Small intestine (tissue), 7 donors: ENCODE results near the gene PRRC1. TPM values are rescaled to one million over a fixed set of nuclear protein-coding genes. Genes with fewer than 3 reads are reported as not detected.

Experiments used
- DNase-seq, 2 donors: peaks; one replicate each; pipeline versions ENCODE4 v3.0.0 to v3.0.0-alpha.2; 2013
- FAIRE-seq: peaks from 2 replicates; lab custom pipeline; 2012; peaks lifted over from hg19 to GRCh38; lab: Jason Lieb, UNC
- H3K27ac ChIP-seq, 3 donors: one replicate each; pipeline ENCODE4 v1.5.1; 2013; ENCODE audit warnings: low read length in 2 of 3, mild to moderate bottlenecking in 2 of 3, control low read depth in 1 of 3, inconsistent platforms in 1 of 3, low read depth in 1 of 3, moderate library complexity in 1 of 3
- H3K27me3 ChIP-seq, 3 donors: one replicate each; pipeline ENCODE4 v1.6.1; 2013; ENCODE audit warnings: low read length in 3 of 3, inconsistent platforms in 1 of 3; ENCODE audit not compliant: control insufficient read depth in 3 of 3, insufficient read depth in 3 of 3
- H3K36me3 ChIP-seq, 3 donors: one replicate each; pipeline ENCODE4 v1.6.1; 2013; ENCODE audit warnings: low read length in 3 of 3, inconsistent platforms in 1 of 3, low read depth in 1 of 3, mild to moderate bottlenecking in 1 of 3, moderate library complexity in 1 of 3; ENCODE audit not compliant: control insufficient read depth in 3 of 3, insufficient read depth in 2 of 3
- H3K4me1 ChIP-seq, 3 donors: one replicate each; pipeline ENCODE4 v1.6.1; 2013; ENCODE audit warnings: low read length in 2 of 3, inconsistent platforms in 1 of 3, low read depth in 1 of 3, mild to moderate bottlenecking in 1 of 3, moderate library complexity in 1 of 3; ENCODE audit not compliant: control insufficient read depth in 3 of 3, insufficient read depth in 2 of 3
- H3K4me3 ChIP-seq, 3 donors: one replicate each; pipeline ENCODE4 v1.5.1; 2013; ENCODE audit warnings: low read length in 3 of 3, control low read depth in 1 of 3, inconsistent platforms in 1 of 3, low read depth in 1 of 3, mild to moderate bottlenecking in 1 of 3, moderate library complexity in 1 of 3
- H3K9me3 ChIP-seq, 2 donors: one replicate each; pipeline ENCODE4 v1.6.1; 2013; ENCODE audit warnings: low read depth in 1 of 2, low read length in 1 of 2; ENCODE audit not compliant: control insufficient read depth in 2 of 2, insufficient read depth in 1 of 2
- WGBS, 3 donors: extraction: QIAGEN DNeasy Blood & Tissue Kit; methylation state at CpG; one replicate each; pipeline ENCODE4 v1.1.7; 2013; 5-methylcytosine and 5-hydroxymethylcytosine counted together
- polyA plus RNA-seq, 4 donors: library from polyadenylated mRNA; stranded (reverse) in 3 of 4; unstranded in 1 of 4; fragments of 200-250 nt in 3 of 4; fragments of 120-200 nt in 1 of 4; gene quantifications; one replicate each; pipeline versions ENCODE4 v1.2.1 to v1.2.3, GENCODE V29; 2013
- donor health status: healthy with polysubstance abuse.
- donor health status: control.
- donor health status: control.
- donor health status: Bipolar disorder and iron deficiency.
- donor health status: healthy.

Gene PRRC1
- polyA plus RNA-seq, 4 donors, result 24.6 to 76.0 (median 41.1) TPM

DNA sequence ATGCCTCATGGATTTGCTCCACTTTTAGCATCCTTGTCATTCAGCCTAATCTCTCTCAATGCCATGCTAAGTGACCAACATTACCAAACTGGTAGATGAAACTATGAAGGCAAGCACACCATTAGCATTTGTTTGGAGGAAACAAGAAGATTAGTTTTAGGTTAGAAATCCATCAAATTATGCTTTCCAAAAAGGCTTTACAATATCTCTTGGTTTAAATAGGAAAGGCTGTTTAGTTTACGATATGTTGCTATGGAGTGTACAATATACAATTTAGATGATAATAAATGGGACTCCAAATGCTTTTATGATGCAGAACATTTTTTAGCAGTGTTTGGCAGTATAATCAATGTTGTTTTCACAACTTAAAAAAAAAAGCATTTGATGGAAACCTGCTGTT, 83.7 kb downstream of the PRRC1 start:
- no peaks in the 10 kb centered on the region for H3K36me3 ChIP-seq
- no peak overlapping the region for H3K4me3 ChIP-seq
- 79 to 93% (median 85%) methylated on average over 1 of the region's 1 CpG for WGBS, 3 donors
- H3K27me3 ChIP-seq, result no peaks in the 10 kb centered on the region
- no peak overlapping the region for H3K27ac ChIP-seq
- no peaks in the 10 kb centered on the region for H3K9me3 ChIP-seq
- FAIRE-seq, result no peak
- no peak for DNase-seq
- H3K4me1 ChIP-seq, result no peaks in the 10 kb centered on the region

DNA sequence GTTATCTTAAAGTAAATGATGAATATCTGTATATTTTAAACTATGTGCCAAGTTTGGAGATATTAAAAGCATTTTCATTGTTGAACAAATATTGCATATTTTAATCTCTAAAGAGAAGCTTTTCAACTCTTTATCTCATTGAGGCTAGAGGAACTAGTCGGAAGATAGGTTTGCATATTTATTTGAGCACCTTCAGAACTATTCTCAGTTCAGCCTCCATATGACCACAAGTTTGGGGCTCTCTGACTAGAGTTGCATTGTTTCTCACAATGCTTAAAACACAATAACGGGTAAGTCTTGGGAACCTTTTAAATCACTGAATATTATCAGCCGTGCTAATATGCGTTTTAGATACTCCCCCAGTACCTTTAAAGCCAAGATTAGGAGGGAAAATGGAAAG, 84.2 kb downstream of the PRRC1 start:
- Histone ChIP-seq H3K27me3 (no peaks in the 10 kb centered on the region), H3K36me3 (no peaks in the 10 kb centered on the region), H3K4me1 (no peaks in the 10 kb centered on the region), H3K27ac (no peak overlapping the region), H3K4me3 (no peak overlapping the region), H3K9me3 (no peaks in the 10 kb centered on the region)
- FAIRE-seq (no peak), DNase-seq (no peak)
- WGBS, 3 donors, result 82 to 88% (median 87%) methylated on average over 4 of the region's 4 CpGs

- no peak for FAIRE-seq
Measured at GRCh38 chr5:127602481-127602880, 85.0 kb downstream of the PRRC1 start.

DNA sequence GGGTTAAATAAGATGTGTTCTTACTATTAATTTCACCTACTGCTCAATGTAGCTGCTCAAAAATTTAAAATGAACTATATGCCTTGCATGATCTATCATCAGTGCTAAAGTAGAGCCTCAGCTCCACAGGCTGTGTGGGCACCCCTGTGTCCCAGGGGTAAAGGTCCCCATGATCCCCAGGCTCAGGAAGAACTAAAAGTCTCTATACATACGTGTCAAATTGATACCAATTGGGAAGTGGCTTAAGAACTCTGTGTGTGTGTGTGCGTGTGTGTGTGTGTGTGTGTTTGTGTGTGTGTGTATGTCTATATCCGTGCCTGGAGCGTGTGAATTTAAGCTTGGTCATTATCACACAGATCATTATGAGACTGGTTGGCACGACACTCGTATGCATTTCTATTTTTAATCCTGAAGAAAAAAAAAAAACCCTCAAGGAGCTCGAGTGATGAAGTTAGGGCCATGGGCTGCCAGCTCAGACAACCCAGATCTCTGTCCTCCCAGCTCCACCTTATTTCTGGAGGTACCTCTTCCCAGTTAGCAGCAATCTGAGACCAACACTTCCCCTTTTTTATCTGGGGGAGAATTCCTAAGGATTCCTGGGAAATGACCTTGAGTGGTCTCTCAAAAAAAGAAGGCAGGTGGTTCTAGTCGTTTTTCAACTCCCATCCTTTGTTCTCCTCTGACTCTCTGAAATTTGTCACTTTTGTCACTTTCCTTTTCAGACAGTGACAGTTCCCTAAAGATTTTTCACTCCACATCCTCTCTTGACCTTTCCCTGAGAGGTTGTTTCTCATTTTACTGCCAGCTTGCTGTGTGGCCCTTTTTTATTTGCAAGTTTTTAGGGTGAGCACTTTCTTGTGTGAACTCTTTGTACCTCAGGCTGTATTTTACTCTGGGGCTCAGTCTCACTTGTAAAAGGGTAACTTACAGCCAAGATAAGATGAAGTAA, 85.7 kb downstream of the PRRC1 start:
- Histone ChIP-seq H3K36me3 (no peaks in the 10 kb centered on the region), H3K9me3 (no peaks in the 10 kb centered on the region), H3K4me1 (no peaks in the 10 kb centered on the region), H3K27me3 (no peaks in the 10 kb centered on the region), H3K4me3 (no peak overlapping the region), H3K27ac (no peak overlapping the region)
- FAIRE-seq, result no peak
- no peak for DNase-seq
- 39 to 48% (median 45%) methylated on average over 8 of the region's 8 CpGs for WGBS, 3 donors

More at GRCh38 chr5:127602481-127602880, 85.0 kb downstream of the PRRC1 start:
- no peaks in the 10 kb centered on the region for H3K36me3 ChIP-seq
- H3K4me3 ChIP-seq, result no peak overlapping the region
- WGBS, 3 donors, result 97 to 100% (median 98%) methylated on average over 3 of the region's 3 CpGs
- no peaks in the 10 kb centered on the region for H3K4me1 ChIP-seq
- H3K9me3 ChIP-seq, result no peaks in the 10 kb centered on the region
- no peak overlapping the region for H3K27ac ChIP-seq
- DNase-seq, result no peak
- no peaks in the 10 kb centered on the region for H3K27me3 ChIP-seq

Other genes with a start within 250 kb of the PRRC1 start
- gene MEGF10, start 226.8 kb upstream of the PRRC1 start, polyA plus RNA-seq, result under 1 TPM in 2 of 4 donors, not detected in 2; 0.31 to 0.35 TPM
- not detected for gene CTXN3, start 131.4 kb downstream of the PRRC1 start, polyA plus RNA-seq
- under 1 TPM in 2 of 4 donors, not detected in 2; 0.07 to 0.49 TPM for gene CCDC192, start 185.8 kb downstream of the PRRC1 start, polyA plus RNA-seq